ENCODE measurements around the gene PAPSS2. TPM values are rescaled to one million over a fixed set of nuclear protein-coding genes. Genes with fewer than 3 reads are reported as not detected.

The PAPSS2 gene
- total and polyA plus RNA-seq, 4 donors = 24.3 to 86.5 (median 59.3) TPM

DNA sequence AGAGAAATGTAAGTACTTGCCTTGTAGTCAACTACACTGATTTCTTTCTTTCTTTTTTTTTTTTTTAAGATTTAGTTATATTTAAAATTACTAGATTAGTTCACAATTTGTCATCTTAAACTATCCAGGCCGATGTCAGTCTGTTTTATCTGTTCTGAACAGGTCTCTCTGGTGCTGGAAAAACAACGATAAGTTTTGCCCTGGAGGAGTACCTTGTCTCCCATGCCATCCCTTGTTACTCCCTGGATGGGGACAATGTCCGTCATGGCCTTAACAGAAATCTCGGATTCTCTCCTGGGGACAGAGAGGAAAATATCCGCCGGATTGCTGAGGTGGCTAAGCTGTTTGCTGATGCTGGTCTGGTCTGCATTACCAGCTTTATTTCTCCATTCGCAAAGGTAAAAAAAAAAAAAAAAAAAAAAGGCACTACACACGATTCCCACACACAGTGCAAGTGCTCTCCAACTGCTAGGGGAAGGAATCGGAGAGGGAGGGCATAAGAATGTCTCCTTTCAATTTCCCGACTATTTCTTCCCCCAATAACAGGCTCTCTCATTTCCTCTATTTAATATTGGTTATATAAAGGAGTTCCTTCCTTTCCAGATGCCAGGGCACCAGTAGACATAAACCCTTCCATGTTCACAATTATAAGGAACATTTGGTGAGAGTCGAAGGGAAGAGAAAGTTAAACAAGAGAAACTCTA lies 53.4 kb downstream of the PAPSS2 start:
- TF ChIP-seq GABPA (IDR thresholded peaks at IDR 0.05 in 1 of 2, conservative IDR thresholded peaks at IDR 0.05 in 1 of 2) = no peak
- TF ChIP-seq HNF4A (conservative IDR thresholded peaks at IDR 0.05) = no peak
- no peak for TF ChIP-seq FOXA2 (IDR thresholded peaks at IDR 0.05)
- TF ChIP-seq, protein P1, sequence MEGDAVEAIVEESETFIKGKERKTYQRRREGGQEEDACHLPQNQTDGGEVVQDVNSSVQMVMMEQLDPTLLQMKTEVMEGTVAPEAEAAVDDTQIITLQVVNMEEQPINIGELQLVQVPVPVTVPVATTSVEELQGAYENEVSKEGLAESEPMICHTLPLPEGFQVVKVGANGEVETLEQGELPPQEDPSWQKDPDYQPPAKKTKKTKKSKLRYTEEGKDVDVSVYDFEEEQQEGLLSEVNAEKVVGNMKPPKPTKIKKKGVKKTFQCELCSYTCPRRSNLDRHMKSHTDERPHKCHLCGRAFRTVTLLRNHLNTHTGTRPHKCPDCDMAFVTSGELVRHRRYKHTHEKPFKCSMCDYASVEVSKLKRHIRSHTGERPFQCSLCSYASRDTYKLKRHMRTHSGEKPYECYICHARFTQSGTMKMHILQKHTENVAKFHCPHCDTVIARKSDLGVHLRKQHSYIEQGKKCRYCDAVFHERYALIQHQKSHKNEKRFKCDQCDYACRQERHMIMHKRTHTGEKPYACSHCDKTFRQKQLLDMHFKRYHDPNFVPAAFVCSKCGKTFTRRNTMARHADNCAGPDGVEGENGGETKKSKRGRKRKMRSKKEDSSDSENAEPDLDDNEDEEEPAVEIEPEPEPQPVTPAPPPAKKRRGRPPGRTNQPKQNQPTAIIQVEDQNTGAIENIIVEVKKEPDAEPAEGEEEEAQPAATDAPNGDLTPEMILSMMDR (IDR thresholded peaks at IDR 0.05; ENCODE audit: low read depth, low read length, missing input control) = no peak
- TF ChIP-seq JUND (IDR thresholded peaks at IDR 0.05) = no peak
- TF ChIP-seq FOXA1 (IDR thresholded peaks at IDR 0.05) = no peak
- TF ChIP-seq RAD21 (IDR thresholded peaks at IDR 0.05) = no peak
- no peak for TF ChIP-seq YY1 (IDR thresholded peaks at IDR 0.05)
- TF ChIP-seq, protein P2, sequence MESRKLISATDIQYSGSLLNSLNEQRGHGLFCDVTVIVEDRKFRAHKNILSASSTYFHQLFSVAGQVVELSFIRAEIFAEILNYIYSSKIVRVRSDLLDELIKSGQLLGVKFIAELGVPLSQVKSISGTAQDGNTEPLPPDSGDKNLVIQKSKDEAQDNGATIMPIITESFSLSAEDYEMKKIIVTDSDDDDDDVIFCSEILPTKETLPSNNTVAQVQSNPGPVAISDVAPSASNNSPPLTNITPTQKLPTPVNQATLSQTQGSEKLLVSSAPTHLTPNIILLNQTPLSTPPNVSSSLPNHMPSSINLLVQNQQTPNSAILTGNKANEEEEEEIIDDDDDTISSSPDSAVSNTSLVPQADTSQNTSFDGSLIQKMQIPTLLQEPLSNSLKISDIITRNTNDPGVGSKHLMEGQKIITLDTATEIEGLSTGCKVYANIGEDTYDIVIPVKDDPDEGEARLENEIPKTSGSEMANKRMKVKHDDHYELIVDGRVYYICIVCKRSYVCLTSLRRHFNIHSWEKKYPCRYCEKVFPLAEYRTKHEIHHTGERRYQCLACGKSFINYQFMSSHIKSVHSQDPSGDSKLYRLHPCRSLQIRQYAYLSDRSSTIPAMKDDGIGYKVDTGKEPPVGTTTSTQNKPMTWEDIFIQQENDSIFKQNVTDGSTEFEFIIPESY (IDR thresholded peaks at IDR 0.05) = no peak
- TF ChIP-seq EGR1 (IDR thresholded peaks at IDR 0.05; ENCODE audit: low read depth in 2 of 2) = no peak
- no peak for TF ChIP-seq SP1 (IDR thresholded peaks at IDR 0.05)
- TF ChIP-seq NR2F2 (IDR thresholded peaks at IDR 0.05) = no peak
- TF ChIP-seq, protein P3, sequence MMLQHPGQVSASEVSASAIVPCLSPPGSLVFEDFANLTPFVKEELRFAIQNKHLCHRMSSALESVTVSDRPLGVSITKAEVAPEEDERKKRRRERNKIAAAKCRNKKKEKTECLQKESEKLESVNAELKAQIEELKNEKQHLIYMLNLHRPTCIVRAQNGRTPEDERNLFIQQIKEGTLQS (IDR thresholded peaks at IDR 0.05) = no peak
- no peak for TF ChIP-seq RXRA (IDR thresholded peaks at IDR 0.05)
- TF ChIP-seq, protein P4, sequence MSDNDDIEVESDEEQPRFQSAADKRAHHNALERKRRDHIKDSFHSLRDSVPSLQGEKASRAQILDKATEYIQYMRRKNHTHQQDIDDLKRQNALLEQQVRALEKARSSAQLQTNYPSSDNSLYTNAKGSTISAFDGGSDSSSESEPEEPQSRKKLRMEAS (IDR thresholded peaks at IDR 0.05) = no peak
- no peak for TF ChIP-seq TAF1 (conservative IDR thresholded peaks at IDR 0.05)
- TF ChIP-seq, protein P5, sequence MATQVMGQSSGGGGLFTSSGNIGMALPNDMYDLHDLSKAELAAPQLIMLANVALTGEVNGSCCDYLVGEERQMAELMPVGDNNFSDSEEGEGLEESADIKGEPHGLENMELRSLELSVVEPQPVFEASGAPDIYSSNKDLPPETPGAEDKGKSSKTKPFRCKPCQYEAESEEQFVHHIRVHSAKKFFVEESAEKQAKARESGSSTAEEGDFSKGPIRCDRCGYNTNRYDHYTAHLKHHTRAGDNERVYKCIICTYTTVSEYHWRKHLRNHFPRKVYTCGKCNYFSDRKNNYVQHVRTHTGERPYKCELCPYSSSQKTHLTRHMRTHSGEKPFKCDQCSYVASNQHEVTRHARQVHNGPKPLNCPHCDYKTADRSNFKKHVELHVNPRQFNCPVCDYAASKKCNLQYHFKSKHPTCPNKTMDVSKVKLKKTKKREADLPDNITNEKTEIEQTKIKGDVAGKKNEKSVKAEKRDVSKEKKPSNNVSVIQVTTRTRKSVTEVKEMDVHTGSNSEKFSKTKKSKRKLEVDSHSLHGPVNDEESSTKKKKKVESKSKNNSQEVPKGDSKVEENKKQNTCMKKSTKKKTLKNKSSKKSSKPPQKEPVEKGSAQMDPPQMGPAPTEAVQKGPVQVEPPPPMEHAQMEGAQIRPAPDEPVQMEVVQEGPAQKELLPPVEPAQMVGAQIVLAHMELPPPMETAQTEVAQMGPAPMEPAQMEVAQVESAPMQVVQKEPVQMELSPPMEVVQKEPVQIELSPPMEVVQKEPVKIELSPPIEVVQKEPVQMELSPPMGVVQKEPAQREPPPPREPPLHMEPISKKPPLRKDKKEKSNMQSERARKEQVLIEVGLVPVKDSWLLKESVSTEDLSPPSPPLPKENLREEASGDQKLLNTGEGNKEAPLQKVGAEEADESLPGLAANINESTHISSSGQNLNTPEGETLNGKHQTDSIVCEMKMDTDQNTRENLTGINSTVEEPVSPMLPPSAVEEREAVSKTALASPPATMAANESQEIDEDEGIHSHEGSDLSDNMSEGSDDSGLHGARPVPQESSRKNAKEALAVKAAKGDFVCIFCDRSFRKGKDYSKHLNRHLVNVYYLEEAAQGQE (IDR thresholded peaks at IDR 0.05) = no peak
- no peak for TF ChIP-seq HNF4G (IDR thresholded peaks at IDR 0.05)
- Histone ChIP-seq H3K36me3 (ENCODE audit: control insufficient read depth in 4 of 4, insufficient read depth in 3 of 4, low read depth in 1 of 4, low read length in 3 of 4) (peaks cover 7 to 44% (median 22%) of the 10 kb centered on the region in 4 donors), H3K27ac (ENCODE audit: low read depth in 1 of 2, low read length in 2 of 2) (no peak overlapping the region), H3K4me1 (ENCODE audit: control insufficient read depth in 4 of 4, insufficient read depth in 4 of 4, low read length in 3 of 4) (no peaks in the 10 kb centered on the region), H3K9me3 (ENCODE audit: control insufficient read depth in 4 of 4, low read length in 3 of 4) (no peaks in the 10 kb centered on the region), H3K9ac (ENCODE audit: low read depth in 1 of 2, low read length in 2 of 2) (no peak overlapping the region), H3K4me3 (ENCODE audit: low read depth in 1 of 3, low read length in 3 of 3) (no peak overlapping the region), H3K27me3 (ENCODE audit: control insufficient read depth in 4 of 4, insufficient read depth in 4 of 4, low read length in 3 of 4) (no peaks in the 10 kb centered on the region)
- DNase-seq (ENCODE audit: low spot score) = no peak
- WGBS = 92% methylated on average over 11 of the region's 11 CpGs

Data from liver (tissue), 9 donors.